Measurements from ENCODE around the gene RORB.

The RORB gene

GRCh38 chr9:74573640-74574191 lies 76.6 kb downstream of the RORB start:
- Histone ChIP-seq H2BK5ac (ENCODE audit: low read length) (no peak overlapping the region), H2BK15ac (replicated peaks; ENCODE audit: low read depth) (no peak overlapping the region), H3K27me3 (ENCODE audit: insufficient read depth, low read length, poor library complexity) (no peaks in the 10 kb centered on the region), H4K8ac (ENCODE audit: low read depth, low read length) (no peak overlapping the region), H3K27ac (ENCODE audit: low read depth, low read length) (no peak overlapping the region), H3K79me1 (ENCODE audit: low read length) (no peaks in the 10 kb centered on the region), H2BK120ac (ENCODE audit: low read depth, low read length) (no peak overlapping the region), H3K56ac (ENCODE audit: low read length) (no peak overlapping the region), H3K4me1 (ENCODE audit: control insufficient read depth, low read depth, low read length) (peaks cover 2% of the 10 kb centered on the region), H4K5ac (ENCODE audit: low read length) (no peak overlapping the region), H2AK5ac (ENCODE audit: low read length) (no peak overlapping the region), H3K79me2 (ENCODE audit: control insufficient read depth, insufficient read depth, low read length) (no peaks in the 10 kb centered on the region), H3K18ac (ENCODE audit: low read length) (no peak overlapping the region), H3K23ac (ENCODE audit: low read length) (no peak overlapping the region), H3K4me3 (ENCODE audit: low read length) (no peak overlapping the region), H3K36me3 (ENCODE audit: control insufficient read depth, insufficient read depth, low read length) (no peaks in the 10 kb centered on the region), H3K4ac (ENCODE audit: low read depth, low read length) (no peak overlapping the region), H3K4me2 (ENCODE audit: low read length) (no peak overlapping the region), H3K9ac (ENCODE audit: low read length) (no peak overlapping the region)
- WGBS (ENCODE audit: extremely low coverage, insufficient coverage, low lambda C conversion rate) = no CpG with 5 or more reads among the region's 8 CpGs
- DNase-seq = no peak

GRCh38 chr9:74576176-74576575 lies 79.0 kb downstream of the RORB start:
- Histone ChIP-seq H3K9ac (ENCODE audit: low read length) (no peak overlapping the region), H4K8ac (ENCODE audit: low read depth, low read length) (no peak overlapping the region), H3K27ac (ENCODE audit: low read depth, low read length) (no peak overlapping the region), H3K4me2 (ENCODE audit: low read length) (no peak overlapping the region), H3K4me3 (ENCODE audit: low read length) (no peak overlapping the region), H3K56ac (ENCODE audit: low read length) (no peak overlapping the region), H2BK15ac (replicated peaks; ENCODE audit: low read depth) (no peak overlapping the region), H2BK120ac (ENCODE audit: low read depth, low read length) (no peak overlapping the region), H3K36me3 (ENCODE audit: control insufficient read depth, insufficient read depth, low read length) (no peaks in the 10 kb centered on the region), H3K23ac (ENCODE audit: low read length) (no peak overlapping the region), H3K18ac (ENCODE audit: low read length) (no peak overlapping the region), H3K4ac (ENCODE audit: low read depth, low read length) (no peak overlapping the region), H3K79me1 (ENCODE audit: low read length) (no peaks in the 10 kb centered on the region), H3K79me2 (ENCODE audit: control insufficient read depth, insufficient read depth, low read length) (no peaks in the 10 kb centered on the region), H3K4me1 (ENCODE audit: control insufficient read depth, low read depth, low read length) (peaks cover 2% of the 10 kb centered on the region), H3K27me3 (ENCODE audit: insufficient read depth, low read length, poor library complexity) (no peaks in the 10 kb centered on the region), H2AK5ac (ENCODE audit: low read length) (no peak overlapping the region), H4K5ac (ENCODE audit: low read length) (no peak overlapping the region), H2BK5ac (ENCODE audit: low read length) (no peak overlapping the region)
- no peak for DNase-seq
- WGBS (ENCODE audit: extremely low coverage, insufficient coverage, low lambda C conversion rate) = no CpG with 5 or more reads among the region's 1 CpG

GRCh38 chr9:74577956-74578355 lies 80.8 kb downstream of the RORB start:
- H2BK120ac ChIP-seq (ENCODE audit: low read depth, low read length) = no peak overlapping the region
- H4K5ac ChIP-seq (ENCODE audit: low read length) = no peak overlapping the region
- no CpG with 5 or more reads among the region's 1 CpG for WGBS (ENCODE audit: extremely low coverage, insufficient coverage, low lambda C conversion rate)
- H3K18ac ChIP-seq (ENCODE audit: low read length) = no peak overlapping the region
- no peak overlapping the region for H3K23ac ChIP-seq (ENCODE audit: low read length)
- H3K27me3 ChIP-seq (ENCODE audit: insufficient read depth, low read length, poor library complexity) = no peaks in the 10 kb centered on the region
- H3K79me1 ChIP-seq (ENCODE audit: low read length) = no peaks in the 10 kb centered on the region
- H3K4me3 ChIP-seq (ENCODE audit: low read length) = no peak overlapping the region
- H2BK15ac ChIP-seq (replicated peaks; ENCODE audit: low read depth) = no peak overlapping the region
- no peaks in the 10 kb centered on the region for H3K36me3 ChIP-seq (ENCODE audit: control insufficient read depth, insufficient read depth, low read length)
- H3K56ac ChIP-seq (ENCODE audit: low read length) = no peak overlapping the region
- no peak overlapping the region for H3K9ac ChIP-seq (ENCODE audit: low read length)
- H3K4me1 ChIP-seq (ENCODE audit: control insufficient read depth, low read depth, low read length) = peaks cover 2% of the 10 kb centered on the region
- no peak overlapping the region for H4K8ac ChIP-seq (ENCODE audit: low read depth, low read length)
- peak; percentile 28 for DNase-seq
- no peaks in the 10 kb centered on the region for H3K79me2 ChIP-seq (ENCODE audit: control insufficient read depth, insufficient read depth, low read length)
- H2AK5ac ChIP-seq (ENCODE audit: low read length) = no peak overlapping the region
- no peak overlapping the region for H2BK5ac ChIP-seq (ENCODE audit: low read length)
- H3K4ac ChIP-seq (ENCODE audit: low read depth, low read length) = no peak overlapping the region
- H3K4me2 ChIP-seq (ENCODE audit: low read length) = no peak overlapping the region
- H3K27ac ChIP-seq (ENCODE audit: low read depth, low read length) = no peak overlapping the region

- H2BK120ac ChIP-seq (ENCODE audit: low read depth, low read length) = no peak overlapping the region
- no peaks in the 10 kb centered on the region for H3K79me1 ChIP-seq (ENCODE audit: low read length)
- H4K8ac ChIP-seq (ENCODE audit: low read depth, low read length) = no peak overlapping the region
- H3K4me1 ChIP-seq (ENCODE audit: control insufficient read depth, low read depth, low read length) = no peaks in the 10 kb centered on the region
- H3K56ac ChIP-seq (ENCODE audit: low read length) = no peak overlapping the region
- no peaks in the 10 kb centered on the region for H3K36me3 ChIP-seq (ENCODE audit: control insufficient read depth, insufficient read depth, low read length)
- no peak overlapping the region for H4K5ac ChIP-seq (ENCODE audit: low read length)
- H3K18ac ChIP-seq (ENCODE audit: low read length) = no peak overlapping the region
- H3K4me3 ChIP-seq (ENCODE audit: low read length) = no peak overlapping the region
- H3K79me2 ChIP-seq (ENCODE audit: control insufficient read depth, insufficient read depth, low read length) = no peaks in the 10 kb centered on the region
- H2BK5ac ChIP-seq (ENCODE audit: low read length) = no peak overlapping the region
- no peak overlapping the region for H2BK15ac ChIP-seq (replicated peaks; ENCODE audit: low read depth)
- H3K23ac ChIP-seq (ENCODE audit: low read length) = no peak overlapping the region
- no CpG with 5 or more reads among the region's 5 CpGs for WGBS (ENCODE audit: extremely low coverage, insufficient coverage, low lambda C conversion rate)
- no peak overlapping the region for H3K9ac ChIP-seq (ENCODE audit: low read length)
- H3K27ac ChIP-seq (ENCODE audit: low read depth, low read length) = no peak overlapping the region
- no peak overlapping the region for H2AK5ac ChIP-seq (ENCODE audit: low read length)
- H3K4me2 ChIP-seq (ENCODE audit: low read length) = no peak overlapping the region
- no peak for DNase-seq
- H3K4ac ChIP-seq (ENCODE audit: low read depth, low read length) = no peak overlapping the region
- H3K27me3 ChIP-seq (ENCODE audit: insufficient read depth, low read length, poor library complexity) = no peaks in the 10 kb centered on the region
Measured at GRCh38 chr9:74589576-74589975, 92.4 kb downstream of the RORB start.

- Histone ChIP-seq H3K4me1 (ENCODE audit: control insufficient read depth, low read depth, low read length) (no peaks in the 10 kb centered on the region), H3K18ac (ENCODE audit: low read length) (no peak overlapping the region)
- no CpG with 5 or more reads among the region's 2 CpGs for WGBS (ENCODE audit: extremely low coverage, insufficient coverage, low lambda C conversion rate)
Measured at GRCh38 chr9:74595286-74595685, 98.2 kb downstream of the RORB start.

GRCh38 chr9:74598874-74599273 lies 101.7 kb downstream of the RORB start:
- no peak overlapping the region for H2BK15ac ChIP-seq (replicated peaks; ENCODE audit: low read depth)
- H3K79me1 ChIP-seq (ENCODE audit: low read length) = no peaks in the 10 kb centered on the region
- H2AK5ac ChIP-seq (ENCODE audit: low read length) = no peak overlapping the region
- H3K18ac ChIP-seq (ENCODE audit: low read length) = no peak overlapping the region
- H3K27me3 ChIP-seq (ENCODE audit: insufficient read depth, low read length, poor library complexity) = no peaks in the 10 kb centered on the region
- WGBS (ENCODE audit: extremely low coverage, insufficient coverage, low lambda C conversion rate) = no CpG with 5 or more reads among the region's 3 CpGs
- H3K23ac ChIP-seq (ENCODE audit: low read length) = no peak overlapping the region
- H3K4me1 ChIP-seq (ENCODE audit: control insufficient read depth, low read depth, low read length) = no peaks in the 10 kb centered on the region
- no peak overlapping the region for H2BK120ac ChIP-seq (ENCODE audit: low read depth, low read length)
- H3K4ac ChIP-seq (ENCODE audit: low read depth, low read length) = no peak overlapping the region
- H3K36me3 ChIP-seq (ENCODE audit: control insufficient read depth, insufficient read depth, low read length) = no peaks in the 10 kb centered on the region
- no peaks in the 10 kb centered on the region for H3K79me2 ChIP-seq (ENCODE audit: control insufficient read depth, insufficient read depth, low read length)
- no peak overlapping the region for H3K4me3 ChIP-seq (ENCODE audit: low read length)
- H4K5ac ChIP-seq (ENCODE audit: low read length) = no peak overlapping the region
- no peak overlapping the region for H4K8ac ChIP-seq (ENCODE audit: low read depth, low read length)
- H3K56ac ChIP-seq (ENCODE audit: low read length) = no peak overlapping the region
- no peak for DNase-seq
- H3K4me2 ChIP-seq (ENCODE audit: low read length) = no peak overlapping the region
- H3K9ac ChIP-seq (ENCODE audit: low read length) = no peak overlapping the region
- H2BK5ac ChIP-seq (ENCODE audit: low read length) = no peak overlapping the region
- H3K27ac ChIP-seq (ENCODE audit: low read depth, low read length) = no peak overlapping the region

More at GRCh38 chr9:74595286-74595685, 98.2 kb downstream of the RORB start:
- Histone ChIP-seq H4K8ac (ENCODE audit: low read depth, low read length) (no peak overlapping the region), H2BK120ac (ENCODE audit: low read depth, low read length) (no peak overlapping the region), H2BK5ac (ENCODE audit: low read length) (no peak overlapping the region), H3K4me2 (ENCODE audit: low read length) (no peak overlapping the region), H3K27me3 (ENCODE audit: insufficient read depth, low read length, poor library complexity) (no peaks in the 10 kb centered on the region), H3K27ac (ENCODE audit: low read depth, low read length) (no peak overlapping the region), H3K9ac (ENCODE audit: low read length) (no peak overlapping the region), H3K56ac (ENCODE audit: low read length) (no peak overlapping the region), H3K23ac (ENCODE audit: low read length) (no peak overlapping the region), H2AK5ac (ENCODE audit: low read length) (no peak overlapping the region), H3K79me2 (ENCODE audit: control insufficient read depth, insufficient read depth, low read length) (no peaks in the 10 kb centered on the region), H4K5ac (ENCODE audit: low read length) (no peak overlapping the region), H3K79me1 (ENCODE audit: low read length) (no peaks in the 10 kb centered on the region), H3K36me3 (ENCODE audit: control insufficient read depth, insufficient read depth, low read length) (no peaks in the 10 kb centered on the region), H3K4ac (ENCODE audit: low read depth, low read length) (no peak overlapping the region), H2BK15ac (replicated peaks; ENCODE audit: low read depth) (no peak overlapping the region), H3K4me3 (ENCODE audit: low read length) (no peak overlapping the region)
- DNase-seq = no peak
